HG02970 (cell line): ENCODE measurements around the gene RBFOX2.

Experiments
- ATAC-seq: cut with Tn5 transposase; IDR thresholded peaks from one replicate; pipeline ENCODE4 v1.9.1; 2021; ENCODE audit warnings: mild to moderate bottlenecking, moderate library complexity, moderate number of reproducible peaks; ENCODE audit not compliant: unreplicated experiment, low FRiP score

RBFOX2 gene

GRCh38 chr22:35904752-35905151 lies 123.9 kb downstream of the RBFOX2 start:
- ATAC-seq: no peak

- no peak for ATAC-seq
These were observed 124.3 kb downstream of the RBFOX2 start for GRCh38 chr22:35904336-35904692.

GRCh38 chr22:35903571-35904335 lies 124.9 kb downstream of the RBFOX2 start:
- no peak for ATAC-seq

- no peak for ATAC-seq
These were observed 128.0 kb downstream of the RBFOX2 start for GRCh38 chr22:35900483-35901168.

- no peak for ATAC-seq
These were observed 128.9 kb downstream of the RBFOX2 start for GRCh38 chr22:35899736-35900135.

- no peak for ATAC-seq
These were observed 132.4 kb downstream of the RBFOX2 start for GRCh38 chr22:35896111-35896705.

GRCh38 chr22:35894937-35895708 lies 133.5 kb downstream of the RBFOX2 start:
- ATAC-seq: no peak

GRCh38 chr22:35894464-35894878 lies 134.2 kb downstream of the RBFOX2 start:
- no peak for ATAC-seq

GRCh38 chr22:35893698-35894097 lies 134.9 kb downstream of the RBFOX2 start:
- ATAC-seq: no peak

- ATAC-seq: no peak
These were observed 136.4 kb downstream of the RBFOX2 start for GRCh38 chr22:35892192-35892591.

GRCh38 chr22:35891442-35891841 lies 137.2 kb downstream of the RBFOX2 start:
- no peak for ATAC-seq

- no peak for ATAC-seq
These were observed 139.6 kb downstream of the RBFOX2 start for GRCh38 chr22:35889071-35889470.

GRCh38 chr22:35888181-35888870 lies 140.3 kb downstream of the RBFOX2 start:
- no peak for ATAC-seq

GRCh38 chr22:35887296-35887875 lies 141.2 kb downstream of the RBFOX2 start:
- ATAC-seq: no peak

- no peak for ATAC-seq
These were observed 142.3 kb downstream of the RBFOX2 start for GRCh38 chr22:35886309-35886708.

- no peak for ATAC-seq
These were observed 144.1 kb downstream of the RBFOX2 start for GRCh38 chr22:35884529-35884928.

GRCh38 chr22:35883031-35883620 lies 145.5 kb downstream of the RBFOX2 start:
- no peak for ATAC-seq

GRCh38 chr22:35882211-35883030 lies 146.2 kb downstream of the RBFOX2 start:
- ATAC-seq: no peak

GRCh38 chr22:35879351-35879750 lies 149.3 kb downstream of the RBFOX2 start:
- ATAC-seq: no peak
